H1 (cell line): Measurements from ENCODE around the gene CPD.

Experiments
- EZH2 ChIP-seq: fragments of 200-600 bp; sonication (generic); IDR thresholded peaks from 2 replicates; pipeline ENCODE4 v1.7.1; 2012; ENCODE audit warnings: low read depth, mild to moderate bottlenecking, moderate library complexity, low read length, inconsistent platforms; ENCODE audit not compliant: severe bottlenecking
- MAX ChIP-seq: IDR thresholded peaks from 2 replicates; pipeline ENCODE4 v1.6.1; 2012; ENCODE audit warnings: inconsistent platforms
- POLR2A ChIP-seq, 2 experiments: IDR thresholded peaks; 1 replicate in 1 of 2; 2 replicates in 1 of 2; pipeline ENCODE4 v1.6.1; 2011; ENCODE audit warnings: low read depth in 2 of 2, low read length in 2 of 2, mild to moderate bottlenecking in 2 of 2; ENCODE audit errors: control extremely low read depth in 1 of 2
- RXRA ChIP-seq: IDR thresholded peaks from 2 replicates; pipeline ENCODE4 v1.6.1; 2011; ENCODE audit warnings: low read depth, mild to moderate bottlenecking, low read length, moderate library complexity; ENCODE audit not compliant: insufficient read depth
- TAF1 ChIP-seq: IDR thresholded peaks from 2 replicates; pipeline ENCODE4 v1.6.1; 2011; ENCODE audit warnings: mild to moderate bottlenecking, low read depth, low read length
- TF ChIP-seq, protein P1 (sequence below), 3 experiments: IDR thresholded peaks; 1 replicate in 2 of 3; 2 replicates in 1 of 3; pipeline versions ENCODE4 v1.5.1 to v1.6.1; 2011; ENCODE audit warnings: low read length in 3 of 3, mild to moderate bottlenecking in 3 of 3, inconsistent platforms in 2 of 3, low read depth in 1 of 3, moderate library complexity in 1 of 3; ENCODE audit not compliant: insufficient read depth in 1 of 3; ENCODE audit errors: control extremely low read depth in 1 of 3

GRCh38 chr17:30339086-30339485 is 39.6 kb upstream of the CPD start:
- TF ChIP-seq, protein P1, sequence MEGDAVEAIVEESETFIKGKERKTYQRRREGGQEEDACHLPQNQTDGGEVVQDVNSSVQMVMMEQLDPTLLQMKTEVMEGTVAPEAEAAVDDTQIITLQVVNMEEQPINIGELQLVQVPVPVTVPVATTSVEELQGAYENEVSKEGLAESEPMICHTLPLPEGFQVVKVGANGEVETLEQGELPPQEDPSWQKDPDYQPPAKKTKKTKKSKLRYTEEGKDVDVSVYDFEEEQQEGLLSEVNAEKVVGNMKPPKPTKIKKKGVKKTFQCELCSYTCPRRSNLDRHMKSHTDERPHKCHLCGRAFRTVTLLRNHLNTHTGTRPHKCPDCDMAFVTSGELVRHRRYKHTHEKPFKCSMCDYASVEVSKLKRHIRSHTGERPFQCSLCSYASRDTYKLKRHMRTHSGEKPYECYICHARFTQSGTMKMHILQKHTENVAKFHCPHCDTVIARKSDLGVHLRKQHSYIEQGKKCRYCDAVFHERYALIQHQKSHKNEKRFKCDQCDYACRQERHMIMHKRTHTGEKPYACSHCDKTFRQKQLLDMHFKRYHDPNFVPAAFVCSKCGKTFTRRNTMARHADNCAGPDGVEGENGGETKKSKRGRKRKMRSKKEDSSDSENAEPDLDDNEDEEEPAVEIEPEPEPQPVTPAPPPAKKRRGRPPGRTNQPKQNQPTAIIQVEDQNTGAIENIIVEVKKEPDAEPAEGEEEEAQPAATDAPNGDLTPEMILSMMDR (IDR thresholded peaks at IDR 0.05; ENCODE audit: control extremely low read depth in 1 of 3, insufficient read depth in 1 of 3, low read depth in 1 of 3, low read length in 3 of 3): no peak
- no peak for TF ChIP-seq POLR2A (IDR thresholded peaks at IDR 0.05; ENCODE audit: control extremely low read depth in 1 of 2, low read depth in 2 of 2, low read length in 2 of 2)
- no peak for TF ChIP-seq EZH2
- no peak for TF ChIP-seq MAX
- TF ChIP-seq RXRA: no peak
- no peak for TF ChIP-seq TAF1
